ENCODE results near the gene RAPSN. TPM values are rescaled to one million over a fixed set of nuclear protein-coding genes. Genes with fewer than 3 reads are reported as not detected.
A peak's percentile ranks its signal among the peaks of the same experiment; 100 is the strongest.

Gene RAPSN
- 6.3 TPM for total RNA-seq
- long read RNA-seq, transcript RAPSN-201 (8 exons, 1,671 nt) = major isoform, 14 of 26 reads
- long read RNA-seq, partial matches to known transcripts = 2 of 26 reads
- long read RNA-seq, other reads (novel, unspliced or antisense) = 8 of 26 reads

DNA sequence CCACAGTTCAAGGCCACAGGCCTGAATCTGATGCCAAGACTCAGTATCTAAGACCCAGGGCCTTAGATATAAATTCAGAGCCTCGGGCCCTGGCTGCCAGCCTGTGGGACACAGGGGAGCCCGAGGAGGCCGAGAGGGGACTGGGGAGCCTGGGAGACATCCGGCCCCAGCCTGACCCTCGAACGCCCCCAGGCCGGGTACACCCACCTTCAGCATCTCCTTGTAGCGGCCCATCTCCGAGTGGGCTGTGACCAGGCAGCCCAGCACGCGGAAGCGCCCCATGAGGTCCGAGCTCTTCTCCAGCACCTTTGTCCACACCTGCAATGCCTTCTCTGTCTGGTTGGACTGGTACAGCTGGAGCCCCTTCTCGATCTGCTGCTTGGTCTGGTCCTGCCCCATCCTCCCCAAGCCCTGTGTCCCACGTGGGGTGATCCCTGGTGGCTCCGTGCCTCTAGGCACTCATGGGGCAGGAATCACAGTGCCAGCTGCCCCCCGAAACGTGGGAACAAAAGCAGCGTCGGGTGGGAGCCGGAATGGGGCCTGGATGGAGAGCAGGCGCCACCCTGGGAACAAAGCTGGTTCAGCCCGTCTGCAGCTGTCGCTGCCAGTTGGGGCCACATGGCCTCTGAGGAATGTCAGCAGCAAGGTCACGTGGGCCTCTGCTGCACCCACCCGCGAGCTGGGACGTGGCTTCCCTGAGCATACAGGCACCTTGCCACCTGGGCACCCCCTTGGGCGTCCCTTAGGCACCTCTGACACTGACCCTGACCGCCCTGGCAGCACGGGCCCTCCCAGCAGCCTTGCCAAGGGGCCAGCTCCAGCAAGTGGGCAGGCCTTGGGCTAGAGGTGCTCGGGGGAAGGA is at the start of gene RAPSN:
RAPSN (minus strand) TSS at position 571 of the 862 bp plus-strand sequence; CDS start at position 399, 172 bp downstream.
- peak; percentile 55 for DNase-seq
- intact Hi-C loops (cut with micrococcal nuclease) = no loop called here

DNA sequence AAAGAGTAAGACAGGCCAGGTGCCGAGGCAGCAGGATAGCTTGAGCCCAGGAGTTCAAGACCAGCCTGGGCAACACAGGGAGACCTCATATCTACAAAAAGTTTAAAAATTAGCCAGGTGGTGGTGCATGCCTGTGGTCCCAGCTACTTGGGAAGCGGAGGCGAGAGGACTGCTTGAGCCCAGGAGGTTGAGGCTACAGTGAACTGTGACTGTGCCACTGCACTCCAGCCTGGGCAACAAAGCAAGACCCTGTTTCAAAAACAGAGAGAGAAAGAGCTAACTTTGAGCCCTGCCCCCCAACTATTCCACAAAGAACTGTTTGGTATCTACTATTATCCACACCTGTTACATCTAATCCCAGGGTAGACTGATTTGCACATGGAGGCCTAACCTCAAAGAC is 49.2 kb upstream of the RAPSN start:
- intact Hi-C loops (cut with micrococcal nuclease) = no loop called here
- ATAC-seq (no peak), DNase-seq (no peak)

More for the DNA sequence above, at the start of gene RAPSN:
- ATAC-seq = peak; percentile 78

DNA sequence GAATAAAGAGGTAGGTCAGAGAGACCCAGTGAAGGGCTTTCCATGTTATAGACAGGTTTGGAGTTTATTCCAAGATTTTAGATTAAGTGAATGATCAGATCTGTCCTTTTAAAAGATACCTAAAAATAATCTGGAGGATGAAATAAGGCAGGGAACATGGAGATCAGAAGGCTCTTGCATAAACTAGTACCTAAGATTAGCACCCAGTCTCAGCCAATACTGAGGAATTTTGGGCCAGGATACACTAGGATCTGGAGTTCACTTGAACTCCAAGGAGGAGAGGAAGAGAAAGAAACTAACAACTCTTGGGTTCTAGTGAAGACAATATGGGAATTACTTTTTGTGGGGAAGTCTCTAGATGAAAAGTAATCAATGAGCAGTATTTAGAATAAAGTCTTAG is 47.9 kb upstream of the RAPSN start:
- intact Hi-C loops (cut with micrococcal nuclease) = no loop called here
- ATAC-seq (no peak), DNase-seq (no peak)

DNA sequence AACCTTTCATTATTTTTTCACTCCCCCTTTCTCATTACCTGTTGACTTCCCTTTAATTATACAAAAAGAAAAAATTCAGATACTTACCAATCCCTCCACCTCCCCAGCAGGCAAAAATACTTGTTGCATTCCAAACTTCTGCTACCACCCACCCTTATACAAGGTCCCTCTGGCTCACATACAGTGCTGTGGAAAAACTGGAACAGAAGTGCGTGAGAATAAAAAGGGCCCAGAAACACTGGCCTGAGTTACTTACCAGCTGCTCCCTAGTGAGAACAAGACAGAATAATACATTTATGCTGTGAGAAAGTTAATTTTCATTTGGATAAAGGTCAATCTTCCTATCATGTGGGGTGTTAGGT is 46.9 kb upstream of the RAPSN start:
- intact Hi-C loops (cut with micrococcal nuclease) = no loop called here
- DNase-seq (no peak), ATAC-seq (peak; percentile 15)

DNA sequence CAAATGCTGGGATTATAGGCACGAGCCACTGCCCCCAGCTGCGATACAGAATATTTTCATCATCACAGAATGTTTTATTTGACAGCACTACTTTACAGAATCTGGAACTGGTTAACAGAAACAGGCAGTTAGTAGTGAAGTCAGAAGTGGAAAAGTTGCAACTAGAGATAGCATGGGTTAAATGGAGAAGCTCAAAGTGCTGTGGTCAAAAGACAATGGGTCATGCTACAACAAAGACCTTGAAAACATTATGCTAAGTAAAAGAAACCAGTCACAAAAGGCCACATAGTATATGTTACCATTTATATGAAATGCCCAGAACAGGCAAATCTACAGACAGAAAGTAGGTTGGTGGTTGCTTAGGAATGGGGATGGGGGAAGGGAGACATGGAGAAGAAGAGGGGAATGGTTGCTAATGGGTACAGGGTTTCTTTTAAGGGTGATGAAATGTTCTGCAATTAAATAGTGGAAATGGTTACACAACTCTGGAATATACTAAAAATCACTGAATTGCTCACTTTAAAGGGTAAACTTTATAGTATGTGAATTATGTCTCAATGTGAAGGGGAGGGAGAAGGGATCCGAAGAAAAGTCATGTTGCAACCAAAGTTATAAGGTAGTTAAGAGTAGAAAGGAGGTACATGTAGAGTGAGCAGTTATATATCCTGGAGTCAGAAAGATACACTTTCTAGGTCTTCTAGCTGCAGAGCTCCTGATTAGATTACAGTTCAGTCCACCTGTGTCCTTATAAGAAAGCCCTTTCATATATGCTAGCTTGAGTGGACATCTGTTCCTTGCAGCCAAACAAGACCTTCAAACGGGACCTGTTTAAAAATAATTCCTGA is 46.3 kb upstream of the RAPSN start:
- DNase-seq (no peak), ATAC-seq (no peak)
- intact Hi-C loops (cut with micrococcal nuclease) = no loop called here

DNA sequence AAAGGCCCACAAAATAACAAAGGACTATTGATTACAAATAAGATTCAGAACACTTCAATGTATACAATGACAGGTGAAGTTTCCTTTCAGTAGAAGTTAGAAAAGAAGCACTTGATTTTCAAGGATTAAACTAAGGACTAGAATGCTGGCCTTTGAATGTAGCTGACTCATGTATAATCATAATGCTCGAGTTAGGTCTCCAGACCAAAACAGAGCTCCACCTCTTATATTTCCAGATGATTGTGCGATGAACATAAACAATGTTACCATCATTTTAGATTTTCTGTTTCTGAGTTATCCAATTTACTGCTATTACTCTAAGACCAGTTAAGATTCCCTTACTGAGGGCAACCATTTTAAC is 40.4 kb upstream of the RAPSN start:
- DNase-seq (no peak), ATAC-seq (no peak)
- intact Hi-C loops (cut with micrococcal nuclease) = no loop called here

DNA sequence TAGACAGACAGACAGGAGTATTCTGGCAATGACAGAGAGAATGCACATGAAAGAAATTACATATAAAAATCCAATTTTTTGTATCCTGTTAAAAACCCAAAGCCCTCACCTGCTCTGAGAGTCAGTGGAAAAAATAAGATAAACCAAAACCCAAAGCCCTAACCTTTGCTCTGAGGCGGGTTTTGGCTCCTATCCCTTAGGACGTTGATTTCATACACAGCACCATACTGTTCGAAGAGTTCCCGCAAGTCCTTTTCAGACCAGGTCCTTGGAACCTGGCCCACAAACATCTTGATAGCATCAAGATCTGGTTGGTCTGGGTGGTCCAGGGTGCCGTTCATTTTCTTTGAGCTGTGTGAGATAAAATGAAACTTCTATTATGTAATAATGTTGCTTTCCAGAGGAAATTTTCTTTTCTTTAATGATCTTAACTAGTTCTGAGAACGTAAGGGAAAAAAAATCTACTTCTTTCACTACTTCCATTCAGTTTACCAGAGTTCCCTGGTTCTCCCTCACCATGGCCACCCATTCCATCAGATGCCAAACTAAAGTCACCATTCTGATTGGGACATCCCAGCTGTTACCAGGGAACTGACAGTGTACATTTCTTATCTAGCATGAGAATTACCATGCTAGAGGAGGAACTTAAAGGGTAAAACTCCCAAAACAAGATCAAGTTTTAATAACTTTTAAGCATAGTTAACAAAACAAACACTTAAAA is 39.9 kb upstream of the RAPSN start:
- intact Hi-C loops (cut with micrococcal nuclease) = no loop called here
- DNase-seq = no peak
- peak; percentile 30 for ATAC-seq

DNA sequence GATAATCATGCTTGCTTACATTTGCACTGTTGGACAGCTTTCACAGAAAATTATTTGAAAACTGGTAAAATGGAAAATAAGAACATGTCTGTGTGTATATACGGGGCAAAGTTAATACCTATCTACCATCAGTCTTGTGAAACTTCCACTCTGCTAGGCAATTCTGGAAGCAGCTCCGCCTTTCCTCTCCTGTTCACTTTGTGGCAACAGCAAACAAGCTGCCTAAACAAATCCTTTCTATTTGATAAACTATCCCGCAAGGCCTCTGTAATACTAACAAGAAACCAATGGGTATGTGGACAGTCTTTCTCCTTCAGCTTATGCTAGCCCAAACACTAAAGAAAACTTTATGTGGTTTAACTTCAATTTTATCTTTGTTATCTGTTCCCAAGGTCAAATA is 39.2 kb upstream of the RAPSN start:
- ATAC-seq (no peak), DNase-seq (no peak)
- intact Hi-C loops (cut with micrococcal nuclease) = no loop called here

DNA sequence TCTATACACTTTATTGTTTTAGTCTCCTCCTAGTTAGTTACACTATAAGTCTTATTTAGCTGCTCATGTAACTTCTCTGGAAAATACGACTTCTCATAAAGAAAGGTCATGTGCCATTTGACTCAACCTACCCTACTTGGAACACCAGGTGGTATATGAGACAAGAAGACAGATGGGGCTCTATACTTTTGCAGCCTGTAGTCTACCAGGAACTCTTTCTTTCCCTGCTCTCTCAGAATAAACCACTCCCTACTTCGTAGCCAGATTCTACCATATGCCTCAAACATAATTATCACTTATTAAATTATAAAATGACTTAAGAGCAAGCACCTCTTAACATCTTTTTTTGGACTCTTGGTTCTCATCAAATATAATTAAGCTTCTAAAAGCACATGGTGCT is 38.5 kb upstream of the RAPSN start:
- ATAC-seq (no peak), DNase-seq (no peak)
- intact Hi-C loops (cut with micrococcal nuclease) = no loop called here

DNA sequence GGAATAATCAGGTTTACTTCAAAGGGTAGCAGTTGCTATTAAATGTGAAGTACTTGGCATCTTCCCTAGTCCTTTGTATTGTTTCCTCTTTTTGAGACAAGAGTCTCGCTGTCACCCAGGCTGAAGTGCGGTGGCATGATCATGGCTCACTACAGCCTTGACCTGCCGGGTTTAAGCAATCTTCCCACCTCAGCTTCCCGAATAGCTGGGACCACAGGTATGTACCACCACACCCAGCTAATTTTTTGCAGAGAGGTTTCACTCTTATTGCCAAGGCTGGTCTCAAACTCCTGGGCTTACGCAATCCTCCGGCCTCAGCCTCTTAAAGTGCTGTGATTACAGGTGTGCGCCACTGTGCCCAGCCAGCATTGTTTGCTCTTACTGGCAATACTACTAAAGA is 36.2 kb upstream of the RAPSN start:
- intact Hi-C loops (cut with micrococcal nuclease) = no loop called here
- ATAC-seq = no peak
- no peak for DNase-seq

DNA sequence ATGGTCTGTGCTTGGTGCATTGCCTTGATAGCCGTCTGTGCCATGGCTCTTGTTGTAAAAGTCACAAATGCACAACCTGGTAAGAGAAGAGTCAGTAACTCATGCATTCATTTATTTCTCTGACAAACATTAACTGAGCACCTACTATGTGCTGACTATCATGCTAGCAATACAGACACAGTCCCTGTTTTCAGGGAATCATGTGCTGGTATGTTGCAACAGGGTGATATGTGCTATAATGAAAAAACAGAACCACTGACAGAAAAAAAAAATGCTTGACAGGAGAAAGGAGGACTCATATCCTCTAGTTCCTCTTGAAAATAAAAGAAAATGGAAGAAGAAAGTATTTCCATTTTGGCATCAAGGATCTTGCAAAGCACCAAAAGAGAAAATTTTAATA is 34.5 kb upstream of the RAPSN start:
- no peak for DNase-seq
- intact Hi-C loops (cut with micrococcal nuclease) = no loop called here
- ATAC-seq = no peak

DNA sequence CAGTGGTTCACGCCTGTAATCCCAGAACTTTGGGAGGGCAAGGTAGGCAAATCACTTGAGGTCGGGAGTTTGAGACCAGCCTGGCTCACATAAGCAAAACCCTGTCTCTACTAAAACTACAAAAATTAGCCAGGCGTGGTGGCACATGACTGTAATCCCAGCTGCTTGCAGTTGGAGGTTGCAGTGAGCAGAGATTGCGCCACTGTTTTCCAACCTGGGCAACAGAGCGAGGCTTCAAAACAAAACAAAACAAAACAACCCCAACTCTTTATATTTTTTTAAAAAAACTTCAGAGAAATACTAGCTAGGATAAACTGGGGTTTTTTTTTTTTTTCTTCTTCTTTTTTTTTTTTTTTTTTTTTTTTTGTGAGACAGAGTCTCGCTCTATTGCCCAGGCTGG is 31.8 kb upstream of the RAPSN start:
- intact Hi-C loops (cut with micrococcal nuclease) = no loop called here

DNA sequence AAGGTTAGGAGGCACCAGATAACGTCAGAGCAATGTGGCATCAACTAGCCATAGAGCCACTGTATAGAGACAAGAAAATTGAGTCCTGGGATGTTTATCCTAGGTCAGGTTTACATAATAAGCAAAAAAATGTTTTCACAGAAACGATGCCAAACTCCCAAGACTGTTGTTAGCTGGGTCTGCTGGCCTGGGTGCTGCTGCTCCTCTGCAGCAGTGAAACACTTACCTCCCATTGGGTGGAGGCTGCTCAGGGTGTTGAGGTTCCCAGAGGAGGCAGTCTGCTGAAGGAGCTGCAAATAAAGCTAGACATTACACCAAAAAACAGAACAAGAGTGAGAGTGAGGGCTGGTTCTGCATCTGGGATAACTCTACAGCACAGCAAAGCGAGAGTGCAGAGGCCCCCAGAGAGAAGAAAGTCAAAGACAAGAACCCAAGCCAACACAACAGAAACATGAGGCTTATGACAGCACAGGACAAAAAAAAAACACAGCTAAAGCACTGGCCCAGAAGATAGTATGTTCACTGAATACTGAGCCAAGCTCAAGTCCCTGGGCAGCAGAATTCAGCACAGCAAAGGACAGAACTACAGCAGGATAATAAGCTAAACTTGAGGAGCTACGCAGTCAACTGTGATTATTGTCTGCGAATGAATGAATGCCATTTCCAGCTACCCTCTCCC is 29.9 kb upstream of the RAPSN start:
- no peak for DNase-seq
- ATAC-seq = peak; percentile 77
- intact Hi-C loops (cut with micrococcal nuclease) = no loop called here

More for the DNA sequence above, 31.8 kb upstream of the RAPSN start:
- DNase-seq (no peak), ATAC-seq (no peak)

DNA sequence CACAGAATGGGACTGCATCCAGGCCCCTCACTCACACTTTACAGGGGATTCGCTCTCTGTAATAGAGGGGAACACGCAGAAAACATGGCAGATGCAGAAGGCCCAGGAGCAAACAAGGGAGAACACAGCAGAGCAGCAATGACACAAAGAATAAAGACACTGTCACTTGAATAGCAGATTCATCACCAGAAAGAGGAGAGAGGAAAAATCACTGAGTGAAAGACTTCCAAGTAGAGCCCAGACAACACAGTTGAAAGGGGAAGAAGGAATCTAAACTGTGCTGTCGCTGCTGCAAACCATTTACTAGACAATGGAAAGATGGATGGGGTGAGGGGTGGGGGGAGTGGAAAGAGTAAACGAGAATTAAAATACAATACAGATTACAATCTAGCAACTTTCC is 28.8 kb upstream of the RAPSN start:
- no peak for ATAC-seq
- DNase-seq = no peak
- intact Hi-C loops (cut with micrococcal nuclease) = no loop called here

DNA sequence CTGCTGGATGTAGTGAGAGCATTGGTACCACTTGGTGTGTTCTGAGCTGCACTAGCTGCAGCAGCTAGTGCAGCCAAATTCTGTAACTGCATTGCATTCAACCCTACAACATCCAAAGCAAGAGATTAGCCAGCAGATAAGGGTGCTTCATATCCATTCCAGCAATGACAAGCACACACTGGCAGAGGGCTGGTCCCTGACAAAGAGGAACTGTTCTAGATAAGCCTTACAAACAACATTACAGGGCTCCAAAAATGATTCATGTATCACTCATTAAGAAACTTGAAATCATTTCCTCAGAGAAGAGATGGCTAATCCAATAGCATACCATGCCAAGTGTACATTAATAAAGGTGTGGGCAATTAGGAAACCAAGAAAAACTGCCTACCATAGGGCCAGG is 28.4 kb upstream of the RAPSN start:
- ATAC-seq = no peak
- no peak for DNase-seq
- intact Hi-C loops (cut with micrococcal nuclease) = no loop called here

DNA sequence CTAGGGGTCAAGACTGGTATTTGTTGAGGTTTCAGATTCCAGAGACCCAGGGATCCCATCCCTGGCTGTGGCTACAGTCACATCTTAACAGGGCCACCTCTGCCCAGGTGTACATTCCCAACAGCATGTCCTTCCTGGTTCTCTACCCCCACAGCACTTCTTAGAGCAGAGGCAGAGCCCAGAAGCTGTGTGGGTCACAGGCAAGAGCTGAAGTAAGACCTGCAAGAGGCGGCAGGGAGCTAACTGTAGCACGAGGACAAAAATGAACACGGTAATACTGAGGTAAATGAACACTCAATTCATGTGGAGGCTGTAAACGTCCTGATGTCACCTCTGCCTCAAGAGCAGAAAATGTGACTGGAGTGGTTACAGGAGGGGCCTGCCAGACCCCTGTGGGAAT is 21.7 kb upstream of the RAPSN start:
- no peak for ATAC-seq
- intact Hi-C loops (cut with micrococcal nuclease) = no loop called here

DNA sequence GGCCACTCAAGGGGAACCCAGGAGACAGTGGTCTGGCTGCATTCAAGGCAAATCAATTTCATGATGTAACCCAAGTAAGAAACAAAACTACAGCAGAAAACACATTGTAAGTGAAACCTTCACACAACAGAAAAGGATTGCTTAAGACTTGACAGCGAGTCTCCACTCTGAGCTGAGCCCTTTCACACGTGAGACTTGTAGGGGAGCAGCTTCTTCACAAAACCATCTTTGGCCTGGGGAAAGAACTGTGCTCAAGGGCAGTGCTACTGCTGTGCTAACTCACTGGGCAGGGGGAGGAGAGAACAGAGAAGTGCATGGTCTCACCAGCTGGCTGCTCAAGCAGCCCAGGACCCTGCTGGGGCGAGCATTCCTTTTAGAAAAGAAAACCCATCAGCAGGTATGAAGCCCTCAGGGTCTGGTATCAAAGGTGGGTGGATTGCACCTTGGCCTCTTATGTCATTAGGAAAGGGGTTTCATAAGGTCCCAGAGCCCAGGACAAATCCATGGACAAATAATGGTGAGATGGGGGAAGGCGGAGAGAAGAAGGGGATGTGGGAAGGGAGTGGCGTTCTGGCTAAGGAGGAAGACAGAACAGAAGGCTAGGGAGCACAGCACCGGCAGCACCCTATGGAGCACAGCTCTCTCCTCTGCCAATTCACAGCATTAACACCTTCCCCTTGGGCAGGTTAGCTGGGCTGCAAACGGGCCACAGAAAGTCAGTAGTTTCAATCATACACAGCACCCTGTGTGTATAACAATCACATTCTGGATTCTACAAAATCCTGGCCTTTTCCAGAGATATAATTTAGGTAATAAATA is 20.6 kb upstream of the RAPSN start:
- DNase-seq = no peak
- no peak for ATAC-seq
- intact Hi-C loops (cut with micrococcal nuclease) = no loop called here

More for the DNA sequence above, 21.7 kb upstream of the RAPSN start:
- DNase-seq = no peak

DNA sequence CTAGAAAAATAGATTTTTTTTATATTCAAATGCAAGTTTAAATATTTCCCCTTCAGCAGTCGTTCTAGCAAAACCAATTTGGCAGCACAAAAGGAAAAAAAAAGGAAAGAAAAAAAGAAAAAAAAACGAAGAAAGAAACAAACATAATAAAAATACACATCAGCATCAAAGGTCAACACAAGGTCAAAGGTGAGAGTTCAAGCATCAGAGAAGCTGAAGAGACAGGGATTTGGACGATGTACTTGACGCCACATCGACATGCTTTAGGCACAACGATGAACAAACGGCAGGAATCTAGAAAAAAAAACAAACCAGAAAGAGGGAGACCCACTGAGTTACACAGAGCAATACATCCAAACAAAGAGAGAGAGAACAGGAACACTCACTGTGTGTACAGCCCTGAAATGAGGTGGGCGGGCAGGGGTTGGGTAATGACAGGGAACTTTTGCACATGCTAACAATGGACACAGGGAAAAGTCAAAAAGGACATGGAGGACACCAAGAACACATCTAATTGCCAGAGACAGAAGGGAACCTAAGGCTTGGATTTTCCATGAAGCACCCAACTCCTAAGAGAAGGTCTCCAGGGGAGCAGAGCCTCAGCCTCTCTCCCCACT is 19.8 kb upstream of the RAPSN start:
- DNase-seq (no peak), ATAC-seq (peak; percentile 6)
- intact Hi-C loops (cut with micrococcal nuclease) = no loop called here
